ENCODE measurements around the gene IFITM5.
"Not testable (repeated sequence)": the region's sequence is repeated elsewhere in the genome, so short reads cannot be mapped to it uniquely, and the experiment has no call there.

Gene IFITM5

DNA sequence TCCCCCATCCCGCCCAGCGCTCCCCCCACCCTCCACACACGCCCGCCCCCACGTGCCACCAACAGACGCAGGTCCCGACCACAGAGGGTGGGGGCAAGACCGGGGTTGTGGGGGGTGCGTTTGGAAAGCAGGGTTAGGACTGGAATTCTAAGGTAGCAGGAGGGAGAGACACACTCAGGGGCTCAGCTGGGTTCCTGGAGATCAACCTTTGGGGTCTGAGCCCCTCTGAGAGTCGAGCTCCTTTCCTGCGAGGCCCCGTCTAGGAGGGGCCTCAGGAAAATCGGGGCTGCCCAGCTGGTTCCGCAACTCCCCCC is 10.0 kb downstream of the IFITM5 start:
- no peaks in the 10 kb centered on the region for H3K9me3 ChIP-seq (ENCODE audit: control insufficient read depth, low read depth, low read length)
- H3K36me3 ChIP-seq (ENCODE audit: control insufficient read depth, low read depth, low read length): peaks cover 14% of the 10 kb centered on the region
- no peak overlapping the region for H3K4me3 ChIP-seq (ENCODE audit: low read length)
- H3K27me3 ChIP-seq (ENCODE audit: control insufficient read depth, insufficient read depth, low read length): peaks cover 17% of the 10 kb centered on the region
- no peak overlapping the region for H3K9ac ChIP-seq (ENCODE audit: low read length)
- peaks cover 12% of the 10 kb centered on the region for H3K4me1 ChIP-seq (ENCODE audit: control insufficient read depth, low read depth, low read length)
- no peak overlapping the region for H3K27ac ChIP-seq (ENCODE audit: low read length)

DNA sequence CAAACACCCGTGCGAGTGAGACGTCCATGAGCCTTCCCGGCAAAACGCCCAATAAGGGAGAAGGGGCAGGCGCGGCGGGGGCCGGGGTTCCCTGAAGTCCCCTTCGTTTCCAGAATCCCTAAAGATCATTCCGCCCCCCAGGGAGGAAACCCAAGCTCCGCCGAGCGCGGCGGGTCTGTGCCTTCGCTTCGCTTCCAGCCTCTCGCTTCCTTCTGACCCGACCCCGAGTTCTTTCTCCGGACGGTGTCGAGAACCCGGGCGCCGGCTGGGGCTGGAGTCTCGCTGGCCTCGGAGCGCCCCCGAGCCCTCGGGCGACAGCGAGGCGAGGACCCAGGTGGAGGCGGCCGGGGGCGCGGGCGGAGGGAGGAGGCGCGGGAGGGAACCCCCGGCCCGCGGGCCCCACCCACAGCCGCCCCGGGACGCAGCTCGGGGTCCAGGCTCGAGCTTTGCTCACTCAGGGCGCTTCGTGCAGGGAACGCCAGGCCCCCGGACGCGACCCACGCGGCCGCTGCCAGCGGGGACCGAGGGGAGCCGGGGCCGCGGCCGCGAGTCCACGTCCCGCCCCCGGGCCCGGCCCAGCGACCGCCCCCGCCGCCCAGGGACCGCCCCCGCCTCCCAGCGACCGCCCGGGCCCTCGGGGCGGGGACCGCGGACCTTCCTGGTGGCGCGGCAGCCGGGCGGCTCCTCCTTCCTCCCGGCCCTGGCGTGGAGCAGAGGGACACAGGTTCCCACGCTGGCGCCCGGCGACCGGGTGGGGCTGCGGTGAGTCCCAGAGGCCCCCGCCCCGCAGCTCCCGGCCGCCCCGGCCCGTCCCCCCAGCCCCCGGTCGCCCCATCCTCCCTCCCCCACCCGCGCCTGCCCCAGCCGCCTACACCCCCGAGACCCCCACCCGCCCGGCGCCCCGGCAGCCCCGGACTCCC is 10.6 kb downstream of the IFITM5 start, which contains the start of gene PGGHG:
Gene PGGHG (plus strand): TSS at position 649 of the 920 bp plus-strand sequence. CDS start 691 bp downstream, outside the sequence.
- Histone ChIP-seq H3K36me3 (ENCODE audit: control insufficient read depth, low read depth, low read length) (peaks cover 14% of the 10 kb centered on the region), H3K9ac (ENCODE audit: low read length) (no peak within 1 kb of the TSS), H3K4me3 (ENCODE audit: low read length) (peak within 1 kb of the TSS; percentile 63), H3K27me3 (ENCODE audit: control insufficient read depth, insufficient read depth, low read length) (peaks cover 17% of the 10 kb centered on the region), H3K9me3 (ENCODE audit: control insufficient read depth, low read depth, low read length) (no peaks in the 10 kb centered on the region), H3K27ac (ENCODE audit: low read length) (no peak within 1 kb of the TSS), H3K4me1 (ENCODE audit: control insufficient read depth, low read depth, low read length) (peaks cover 12% of the 10 kb centered on the region)

DNA sequence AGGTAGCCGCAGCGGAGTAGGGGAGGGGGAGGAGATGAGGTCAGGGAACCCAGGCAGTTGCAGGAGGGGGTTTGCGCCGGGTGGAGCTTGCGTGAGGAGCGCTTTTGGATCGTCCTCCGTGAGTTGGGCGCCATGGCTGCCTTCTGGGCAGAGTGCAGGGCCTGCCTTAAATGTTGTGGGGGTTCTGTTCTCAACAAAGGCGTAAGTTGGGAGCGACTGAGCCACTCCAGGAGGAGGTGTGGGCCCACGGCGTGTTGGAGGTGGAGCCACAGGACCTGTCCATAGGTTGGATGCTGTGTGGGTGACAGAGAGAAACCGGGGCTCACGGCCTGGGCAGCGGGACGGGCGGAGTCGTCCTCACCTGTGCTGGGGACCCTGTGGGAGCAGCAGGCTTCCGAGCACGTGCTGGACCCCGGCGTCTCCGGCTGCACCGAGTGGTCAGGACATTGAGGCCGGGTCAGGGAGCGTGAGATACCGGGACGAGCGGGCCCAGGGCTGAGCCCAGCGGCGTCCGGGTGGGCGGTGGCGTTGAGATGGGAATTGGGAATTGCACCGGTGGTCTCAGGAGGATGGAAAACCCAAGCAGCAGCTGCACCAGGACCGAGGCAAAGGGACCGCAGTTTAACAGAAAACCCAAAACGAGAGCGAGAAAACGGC is 11.4 kb downstream of the IFITM5 start:
- H3K4me1 ChIP-seq (ENCODE audit: control insufficient read depth, low read depth, low read length): peaks cover 12% of the 10 kb centered on the region
- no peak overlapping the region for H3K9ac ChIP-seq (ENCODE audit: low read length)
- peaks cover 9% of the 10 kb centered on the region for H3K36me3 ChIP-seq (ENCODE audit: control insufficient read depth, low read depth, low read length)
- peaks cover 17% of the 10 kb centered on the region for H3K27me3 ChIP-seq (ENCODE audit: control insufficient read depth, insufficient read depth, low read length)
- no peak overlapping the region for H3K27ac ChIP-seq (ENCODE audit: low read length)
- H3K9me3 ChIP-seq (ENCODE audit: control insufficient read depth, low read depth, low read length): no peaks in the 10 kb centered on the region
- peak overlapping the region; percentile 63 for H3K4me3 ChIP-seq (ENCODE audit: low read length)

DNA sequence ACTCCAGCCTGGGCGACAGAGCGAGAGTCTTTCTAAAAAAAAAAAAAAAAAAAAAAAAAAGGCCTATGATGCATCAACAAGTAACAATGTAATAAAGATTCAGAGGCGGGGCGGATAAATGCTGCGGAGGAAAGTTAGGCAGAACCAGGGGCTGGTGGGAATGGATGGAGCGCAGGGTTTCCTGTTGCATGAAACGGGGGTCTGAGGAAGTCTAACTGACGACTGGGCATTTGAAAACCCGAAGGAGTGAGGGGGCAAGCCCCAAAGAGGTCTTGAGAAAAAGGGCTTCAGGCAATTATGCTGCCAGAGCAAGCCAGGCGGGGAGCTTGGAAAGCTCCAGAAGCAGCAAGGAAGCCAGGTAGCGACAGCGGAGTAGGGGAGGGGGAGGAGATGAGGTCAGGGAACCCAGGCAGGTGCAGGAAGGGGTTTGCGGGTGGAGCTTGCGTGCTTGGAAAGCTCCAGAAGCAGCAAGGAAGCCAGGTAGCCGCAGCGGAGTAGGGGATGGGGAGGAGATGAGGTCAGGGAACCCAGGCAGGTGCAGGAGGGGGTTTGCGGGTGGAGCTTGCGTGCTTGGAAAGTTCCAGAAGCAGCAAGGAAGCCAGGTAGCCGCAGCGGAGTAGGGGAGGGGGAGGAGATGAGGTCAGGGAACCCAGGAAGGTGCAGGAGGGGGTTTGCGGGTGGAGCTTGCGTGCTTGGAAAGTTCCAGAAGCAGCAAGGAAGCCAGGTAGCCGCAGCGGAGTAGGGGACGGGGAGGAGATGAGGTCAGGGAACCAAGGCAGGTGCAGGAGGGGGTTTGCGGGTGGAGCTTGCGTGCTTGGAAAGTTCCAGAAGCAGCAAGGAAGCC is 12.1 kb downstream of the IFITM5 start:
- Histone ChIP-seq H3K27me3 (ENCODE audit: control insufficient read depth, insufficient read depth, low read length) (peaks cover 21% of the 10 kb centered on the region), H3K4me1 (ENCODE audit: control insufficient read depth, low read depth, low read length) (peaks cover 12% of the 10 kb centered on the region)
- not testable (repeated sequence) for H3K9me3 ChIP-seq (ENCODE audit: control insufficient read depth, low read depth, low read length); H3K36me3 ChIP-seq (ENCODE audit: control insufficient read depth, low read depth, low read length); H3K9ac ChIP-seq (ENCODE audit: low read length); H3K4me3 ChIP-seq (ENCODE audit: low read length); H3K27ac ChIP-seq (ENCODE audit: low read length)

DNA sequence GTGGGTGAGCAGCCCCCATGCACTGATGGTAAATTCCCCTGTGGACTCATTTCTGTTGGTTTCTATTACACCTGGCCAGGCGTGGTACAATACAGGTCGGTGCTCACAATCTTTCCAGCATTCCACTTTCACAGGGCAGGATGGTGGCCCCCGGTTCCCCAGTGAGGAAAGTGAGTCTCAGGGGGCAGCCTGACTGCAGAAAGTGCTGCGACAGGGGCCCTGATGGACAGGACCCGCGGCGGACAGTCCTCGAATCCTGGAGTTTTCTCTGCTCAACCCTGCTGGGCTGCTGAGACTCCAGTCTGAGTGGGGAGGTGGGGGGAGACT is 13.5 kb downstream of the IFITM5 start:
- Histone ChIP-seq H3K4me3 (ENCODE audit: low read length) (no peak overlapping the region), H3K9me3 (ENCODE audit: control insufficient read depth, low read depth, low read length) (no peaks in the 10 kb centered on the region), H3K27me3 (ENCODE audit: control insufficient read depth, insufficient read depth, low read length) (peaks cover 34% of the 10 kb centered on the region), H3K36me3 (ENCODE audit: control insufficient read depth, low read depth, low read length) (no peaks in the 10 kb centered on the region), H3K9ac (ENCODE audit: low read length) (no peak overlapping the region), H3K27ac (ENCODE audit: low read length) (no peak overlapping the region), H3K4me1 (ENCODE audit: control insufficient read depth, low read depth, low read length) (peaks cover 12% of the 10 kb centered on the region)

DNA sequence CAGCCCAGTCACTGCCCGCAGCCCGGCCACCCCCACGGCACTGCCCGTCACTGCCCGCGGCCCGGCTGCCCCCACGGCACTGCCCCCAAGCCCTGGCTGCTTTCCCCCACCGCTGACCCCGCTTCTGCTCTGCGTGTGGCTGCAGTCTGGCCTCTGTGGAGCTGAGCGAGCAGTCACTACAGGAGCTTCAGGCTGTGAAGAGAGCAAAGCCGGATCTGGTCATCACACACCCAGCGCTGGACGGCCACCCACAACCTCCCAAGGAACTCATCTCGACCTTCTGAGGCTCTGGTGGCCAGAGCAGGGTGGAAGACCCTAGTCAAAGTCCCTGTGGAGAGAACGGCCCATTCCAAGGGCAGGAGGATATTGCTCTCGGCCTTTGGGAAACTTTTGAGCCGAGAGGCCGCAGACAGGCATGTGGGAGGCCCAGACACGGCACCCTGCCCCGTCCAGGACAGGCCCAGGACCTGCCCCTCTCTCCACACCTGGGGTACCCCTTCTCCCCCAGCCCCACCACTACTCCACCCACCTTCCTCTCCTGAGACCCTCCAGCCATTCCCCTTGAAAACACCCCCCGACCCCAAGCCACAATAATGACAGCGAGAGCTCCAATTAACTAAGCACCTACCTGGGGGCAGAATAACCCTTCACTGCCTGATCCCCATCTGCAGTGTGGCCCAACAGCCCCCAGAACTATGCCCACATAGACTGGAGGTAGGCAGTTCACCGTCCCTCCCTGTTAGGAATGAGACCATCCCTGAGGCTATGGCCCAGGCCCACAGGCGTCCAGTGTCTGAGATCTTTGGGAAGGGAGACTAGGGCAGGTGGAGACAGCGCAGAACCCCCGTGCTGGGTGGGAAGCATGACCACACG is 14.1 kb downstream of the IFITM5 start:
- Histone ChIP-seq H3K9me3 (ENCODE audit: control insufficient read depth, low read depth, low read length) (no peaks in the 10 kb centered on the region), H3K4me1 (ENCODE audit: control insufficient read depth, low read depth, low read length) (peaks cover 12% of the 10 kb centered on the region), H3K36me3 (ENCODE audit: control insufficient read depth, low read depth, low read length) (no peaks in the 10 kb centered on the region), H3K4me3 (ENCODE audit: low read length) (no peak overlapping the region), H3K27ac (ENCODE audit: low read length) (no peak overlapping the region), H3K9ac (ENCODE audit: low read length) (no peak overlapping the region), H3K27me3 (ENCODE audit: control insufficient read depth, insufficient read depth, low read length) (peaks cover 40% of the 10 kb centered on the region)

DNA sequence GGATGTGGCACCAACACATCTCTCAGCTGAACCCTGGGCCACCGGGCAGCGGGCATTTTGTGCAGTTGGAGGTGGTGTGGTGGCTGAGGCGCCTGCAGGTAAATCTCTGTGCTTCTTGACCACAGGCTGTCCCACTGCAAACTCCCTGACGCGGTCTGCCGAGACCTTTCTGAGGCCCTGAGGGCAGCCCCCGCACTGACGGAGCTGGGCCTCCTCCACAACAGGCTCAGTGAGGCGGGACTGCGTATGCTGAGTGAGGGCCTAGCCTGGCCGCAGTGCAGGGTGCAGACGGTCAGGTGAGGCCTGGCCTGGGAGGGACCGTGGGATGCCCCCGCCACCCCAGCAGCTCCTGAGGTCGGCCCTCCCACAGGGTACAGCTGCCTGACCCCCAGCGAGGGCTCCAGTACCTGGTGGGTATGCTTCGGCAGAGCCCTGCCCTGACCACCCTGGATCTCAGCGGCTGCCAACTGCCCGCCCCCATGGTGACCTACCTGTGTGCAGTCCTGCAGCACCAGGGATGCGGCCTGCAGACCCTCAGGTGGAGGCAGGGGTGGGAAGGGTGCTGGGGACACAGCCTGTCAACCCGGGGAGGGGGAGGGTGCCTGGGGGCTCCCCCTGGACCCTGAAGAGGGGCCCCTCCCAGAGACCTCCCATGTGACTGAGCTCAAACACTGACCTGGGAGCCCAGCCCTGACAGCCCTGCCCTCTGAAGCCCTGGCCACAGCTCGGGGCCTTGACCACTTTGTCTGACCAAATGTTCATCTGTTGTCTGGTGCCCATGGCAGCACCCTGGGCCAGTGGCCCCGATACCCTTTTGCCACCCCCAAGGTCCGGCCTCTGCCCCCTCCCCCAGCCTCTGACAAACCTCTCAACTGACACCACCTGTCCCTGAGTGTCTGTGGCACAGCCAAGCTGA is 15.0 kb downstream of the IFITM5 start:
- Histone ChIP-seq H3K4me1 (ENCODE audit: control insufficient read depth, low read depth, low read length) (peaks cover 5% of the 10 kb centered on the region), H3K9me3 (ENCODE audit: control insufficient read depth, low read depth, low read length) (no peaks in the 10 kb centered on the region), H3K36me3 (ENCODE audit: control insufficient read depth, low read depth, low read length) (no peaks in the 10 kb centered on the region), H3K27me3 (ENCODE audit: control insufficient read depth, insufficient read depth, low read length) (peaks cover 49% of the 10 kb centered on the region), H3K27ac (ENCODE audit: low read length) (no peak overlapping the region), H3K9ac (ENCODE audit: low read length) (no peak overlapping the region), H3K4me3 (ENCODE audit: low read length) (no peak overlapping the region)

DNA sequence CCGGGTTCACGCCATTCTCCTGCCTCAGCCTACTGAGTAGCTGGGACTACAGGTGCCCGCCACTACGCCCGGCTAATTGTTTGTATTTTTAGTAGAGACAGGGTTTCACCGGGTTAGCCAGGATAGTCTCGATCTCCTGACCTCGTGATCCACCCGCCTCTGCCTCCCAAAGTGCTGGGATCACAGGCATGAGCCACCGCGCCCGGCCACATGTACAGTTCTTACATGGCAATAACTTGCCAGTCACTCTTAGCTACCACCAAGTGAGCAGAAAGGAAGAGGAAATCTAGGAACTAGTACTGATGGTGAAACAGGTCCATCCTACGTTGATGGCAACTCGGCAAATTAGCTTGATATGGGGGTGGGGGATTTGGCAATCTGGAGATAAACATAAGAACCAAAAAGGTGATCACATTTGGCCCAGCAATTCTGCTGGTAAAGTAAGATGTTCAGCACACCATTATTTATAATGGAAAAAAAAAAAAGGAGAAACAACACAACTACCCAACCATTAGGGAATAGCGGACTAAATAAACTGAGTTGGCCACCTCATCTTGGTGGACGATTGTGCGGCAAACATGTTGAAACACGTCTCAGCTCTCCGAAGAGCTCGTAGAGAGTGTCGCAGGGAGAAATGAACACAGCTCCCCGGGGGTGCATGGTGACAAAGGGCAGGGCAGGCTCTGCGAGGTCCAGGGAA is 15.8 kb downstream of the IFITM5 start:
- Histone ChIP-seq H3K27me3 (ENCODE audit: control insufficient read depth, insufficient read depth, low read length) (peaks cover 49% of the 10 kb centered on the region), H3K4me3 (ENCODE audit: low read length) (no peak overlapping the region), H3K36me3 (ENCODE audit: control insufficient read depth, low read depth, low read length) (no peaks in the 10 kb centered on the region), H3K27ac (ENCODE audit: low read length) (no peak overlapping the region), H3K4me1 (ENCODE audit: control insufficient read depth, low read depth, low read length) (peaks cover 5% of the 10 kb centered on the region), H3K9me3 (ENCODE audit: control insufficient read depth, low read depth, low read length) (no peaks in the 10 kb centered on the region), H3K9ac (ENCODE audit: low read length) (no peak overlapping the region)

DNA sequence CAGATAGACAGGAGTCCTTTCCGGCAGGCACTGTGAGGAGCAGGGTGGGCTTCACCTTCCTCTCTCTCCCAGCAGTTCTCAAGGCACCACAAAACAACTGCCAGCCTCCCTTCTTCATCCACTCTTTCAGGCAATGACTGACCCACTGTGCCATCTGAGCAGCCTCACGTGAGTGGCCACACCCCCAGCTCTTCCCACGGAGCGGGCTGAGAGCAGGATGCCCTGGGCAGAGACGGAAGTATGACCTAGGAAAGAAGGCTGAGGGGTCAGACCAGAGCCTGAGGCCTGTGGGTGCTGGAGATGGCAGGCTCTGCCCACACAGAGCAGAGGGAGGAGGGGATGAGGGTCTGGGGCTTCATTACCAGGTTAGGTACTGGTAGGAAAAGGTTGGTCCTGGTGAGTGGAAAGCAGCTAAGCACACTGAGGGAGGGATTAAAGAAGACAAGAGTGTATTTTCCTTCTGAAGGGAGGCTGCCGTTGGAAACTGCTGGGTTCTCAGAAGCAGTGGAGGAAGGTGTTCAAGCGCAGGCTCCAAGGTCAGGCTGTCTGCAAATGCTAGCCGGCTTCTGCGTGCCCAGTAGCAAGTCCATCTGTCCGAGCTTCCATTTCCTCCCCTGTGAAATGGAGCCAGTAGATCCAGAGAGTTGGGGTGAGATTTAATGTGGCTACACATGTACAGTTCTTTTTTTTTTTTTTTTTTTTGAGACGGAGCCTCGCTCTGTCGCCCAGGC is 16.5 kb downstream of the IFITM5 start:
- Histone ChIP-seq H3K9ac (ENCODE audit: low read length) (no peak overlapping the region), H3K4me1 (ENCODE audit: control insufficient read depth, low read depth, low read length) (no peaks in the 10 kb centered on the region), H3K27ac (ENCODE audit: low read length) (no peak overlapping the region), H3K9me3 (ENCODE audit: control insufficient read depth, low read depth, low read length) (no peaks in the 10 kb centered on the region), H3K27me3 (ENCODE audit: control insufficient read depth, insufficient read depth, low read length) (peaks cover 41% of the 10 kb centered on the region), H3K4me3 (ENCODE audit: low read length) (no peak overlapping the region), H3K36me3 (ENCODE audit: control insufficient read depth, low read depth, low read length) (no peaks in the 10 kb centered on the region)
